Omental fat pad (tissue), 4 donors: Measurements from ENCODE around the gene ESYT3. TPM values are rescaled to one million over a fixed set of nuclear protein-coding genes. Genes with fewer than 3 reads are reported as not detected.

Source experiments
- ATAC-seq: fragments of 150-250 bp; one replicate; pipeline ENCODE4 v1.9.1; 2016; ENCODE audit warnings: mild to moderate bottlenecking, moderate library complexity; ENCODE audit not compliant: low FRiP score
- DNase-seq: peaks from one replicate; pipeline ENCODE4 v3.0.0-alpha.2; 2019; ENCODE audit warnings: low spot score
- total RNA-seq, 4 donors: library from RNA; depleted of rRNA; stranded (reverse); fragments of >200 nt; gene quantifications; one replicate each; pipeline ENCODE4 v1.1.0, GENCODE V29; 2016
- TF ChIP-seq, protein P1 (sequence below), 3 donors: fragments of 450-650 bp; IDR thresholded peaks; one replicate each; pipeline ENCODE4 v1.5.1; 2016 to 2017; ENCODE audit warnings: antibody characterized with exemption in 3 of 3, mild to moderate bottlenecking in 3 of 3, moderate library complexity in 2 of 3

Gene ESYT3
- total RNA-seq, 4 donors from 2014 or later = 0.75 to 2.3 (median 1.5) TPM; not detected in 1

DNA sequence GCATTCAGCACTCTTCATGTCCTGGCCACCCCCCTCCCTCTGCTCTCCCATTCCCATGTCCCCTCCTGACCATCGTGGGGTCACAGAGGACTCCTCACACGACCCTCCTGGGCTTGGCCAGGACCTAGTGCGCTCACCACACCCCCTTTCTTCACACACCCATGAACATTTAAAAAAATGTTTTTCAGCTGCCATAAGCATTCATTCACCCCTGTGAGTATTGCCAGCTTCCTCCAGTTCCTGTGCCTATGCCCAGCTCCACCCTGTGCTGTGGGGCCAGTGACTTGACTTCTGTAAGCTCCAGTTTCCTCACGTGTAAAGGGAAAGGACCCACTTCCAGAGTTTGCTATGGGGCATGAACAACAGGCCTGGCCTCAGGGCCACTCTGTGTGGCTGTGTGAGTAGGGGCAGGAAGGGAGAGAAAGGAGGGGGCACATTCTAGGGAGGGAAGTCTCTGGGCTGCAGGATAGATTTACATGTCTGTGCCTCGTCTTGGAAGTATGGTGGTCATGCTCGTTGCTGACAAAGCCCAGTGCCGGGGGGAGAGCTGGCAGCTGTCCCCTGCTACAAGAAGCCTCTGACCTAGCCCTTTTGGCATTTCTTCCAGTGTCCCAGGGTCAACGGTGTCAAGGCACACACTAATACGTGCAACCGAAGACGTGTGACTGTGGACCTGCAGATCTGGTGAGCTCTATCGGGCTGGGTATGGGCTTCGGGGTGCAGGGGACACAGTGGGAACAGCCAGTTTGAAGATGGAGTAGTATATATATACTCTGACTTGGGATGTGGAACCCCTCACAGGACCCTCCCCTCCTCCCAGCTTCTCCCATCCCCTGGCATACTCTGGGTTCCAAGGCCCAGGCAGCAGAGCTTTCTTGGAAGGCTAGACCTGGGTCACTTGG, 22.8 kb downstream of the ESYT3 start:
- TF ChIP-seq, protein P1, sequence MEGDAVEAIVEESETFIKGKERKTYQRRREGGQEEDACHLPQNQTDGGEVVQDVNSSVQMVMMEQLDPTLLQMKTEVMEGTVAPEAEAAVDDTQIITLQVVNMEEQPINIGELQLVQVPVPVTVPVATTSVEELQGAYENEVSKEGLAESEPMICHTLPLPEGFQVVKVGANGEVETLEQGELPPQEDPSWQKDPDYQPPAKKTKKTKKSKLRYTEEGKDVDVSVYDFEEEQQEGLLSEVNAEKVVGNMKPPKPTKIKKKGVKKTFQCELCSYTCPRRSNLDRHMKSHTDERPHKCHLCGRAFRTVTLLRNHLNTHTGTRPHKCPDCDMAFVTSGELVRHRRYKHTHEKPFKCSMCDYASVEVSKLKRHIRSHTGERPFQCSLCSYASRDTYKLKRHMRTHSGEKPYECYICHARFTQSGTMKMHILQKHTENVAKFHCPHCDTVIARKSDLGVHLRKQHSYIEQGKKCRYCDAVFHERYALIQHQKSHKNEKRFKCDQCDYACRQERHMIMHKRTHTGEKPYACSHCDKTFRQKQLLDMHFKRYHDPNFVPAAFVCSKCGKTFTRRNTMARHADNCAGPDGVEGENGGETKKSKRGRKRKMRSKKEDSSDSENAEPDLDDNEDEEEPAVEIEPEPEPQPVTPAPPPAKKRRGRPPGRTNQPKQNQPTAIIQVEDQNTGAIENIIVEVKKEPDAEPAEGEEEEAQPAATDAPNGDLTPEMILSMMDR (IDR thresholded peaks at IDR 0.05) = no peak
- DNase-seq = no peak
- ATAC-seq = no peak

- TF ChIP-seq, protein P1 (IDR thresholded peaks at IDR 0.05) = no peak
- ATAC-seq (no peak), DNase-seq (no peak)
Measured at GRCh38 chr3:138457863-138458735, 23.7 kb downstream of the ESYT3 start.

- ATAC-seq (no peak), DNase-seq (no peak)
- TF ChIP-seq, protein P1 (IDR thresholded peaks at IDR 0.05) = no peak
Measured at GRCh38 chr3:138458774-138459499, 24.5 kb downstream of the ESYT3 start.

GRCh38 chr3:138459619-138460535, 25.5 kb downstream of the ESYT3 start:
- no peak for ATAC-seq
- TF ChIP-seq, protein P1 (IDR thresholded peaks at IDR 0.05) = no peak
- DNase-seq = no peak

- DNase-seq = no peak
- TF ChIP-seq, protein P1 (IDR thresholded peaks at IDR 0.05) = no peak
- no peak for ATAC-seq
Measured at GRCh38 chr3:138460536-138461205, 26.3 kb downstream of the ESYT3 start.
